ENCODE results near the gene CES3.
A peak's percentile ranks its signal among the peaks of the same experiment; 100 is the strongest.

DNA sequence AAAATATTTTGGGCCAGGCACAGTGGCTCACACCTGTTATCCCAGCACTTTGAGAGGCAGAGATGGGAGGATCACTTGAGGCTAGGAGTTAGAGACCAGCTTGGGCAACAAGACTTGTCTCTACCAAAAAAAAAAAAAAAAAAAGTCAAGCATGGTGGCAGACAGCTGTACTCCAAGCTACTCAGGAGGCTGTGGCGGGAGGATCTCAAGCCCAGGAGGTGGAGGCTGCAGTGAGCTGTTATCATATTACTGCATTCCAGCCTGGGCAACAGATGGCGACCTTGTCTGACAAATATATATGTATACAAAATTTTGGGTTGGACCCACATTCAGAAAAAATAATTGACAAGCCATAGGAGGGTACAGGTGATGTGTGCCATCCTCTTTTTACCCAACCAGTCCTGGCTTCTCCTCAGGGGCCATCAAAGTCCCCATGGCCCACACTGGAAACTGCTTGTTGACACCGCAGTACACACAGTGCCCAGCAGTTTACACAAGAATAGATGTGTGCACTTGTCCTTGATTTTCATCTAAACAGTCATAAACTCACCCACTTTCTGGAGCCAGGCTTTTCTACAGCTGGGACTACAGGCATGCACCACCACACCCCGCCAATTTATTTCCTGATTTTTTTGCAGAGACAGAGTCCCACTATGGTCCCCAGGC, 24.0 kb upstream of the CES3 start:
- TF ChIP-seq, protein P1, sequence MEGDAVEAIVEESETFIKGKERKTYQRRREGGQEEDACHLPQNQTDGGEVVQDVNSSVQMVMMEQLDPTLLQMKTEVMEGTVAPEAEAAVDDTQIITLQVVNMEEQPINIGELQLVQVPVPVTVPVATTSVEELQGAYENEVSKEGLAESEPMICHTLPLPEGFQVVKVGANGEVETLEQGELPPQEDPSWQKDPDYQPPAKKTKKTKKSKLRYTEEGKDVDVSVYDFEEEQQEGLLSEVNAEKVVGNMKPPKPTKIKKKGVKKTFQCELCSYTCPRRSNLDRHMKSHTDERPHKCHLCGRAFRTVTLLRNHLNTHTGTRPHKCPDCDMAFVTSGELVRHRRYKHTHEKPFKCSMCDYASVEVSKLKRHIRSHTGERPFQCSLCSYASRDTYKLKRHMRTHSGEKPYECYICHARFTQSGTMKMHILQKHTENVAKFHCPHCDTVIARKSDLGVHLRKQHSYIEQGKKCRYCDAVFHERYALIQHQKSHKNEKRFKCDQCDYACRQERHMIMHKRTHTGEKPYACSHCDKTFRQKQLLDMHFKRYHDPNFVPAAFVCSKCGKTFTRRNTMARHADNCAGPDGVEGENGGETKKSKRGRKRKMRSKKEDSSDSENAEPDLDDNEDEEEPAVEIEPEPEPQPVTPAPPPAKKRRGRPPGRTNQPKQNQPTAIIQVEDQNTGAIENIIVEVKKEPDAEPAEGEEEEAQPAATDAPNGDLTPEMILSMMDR (conservative IDR thresholded peaks at IDR 0.05; ENCODE audit: low read length) = 0 out of 2 replicates have a peak, but pooled peaks have one; percentile 18
- no peak for TF ChIP-seq EZH2phosphoT487 (IDR thresholded peaks at IDR 0.05; ENCODE audit: borderline replicate concordance, low read depth, low read length)

All from OCI-LY7 (cell line).